Anterior cingulate cortex (tissue), 58 donors: Measurements from ENCODE around the gene LRCH2.
"Not testable (repeated sequence)": the region's sequence is repeated elsewhere in the genome, so short reads cannot be mapped to it uniquely, and the experiment has no call there.

ENCODE experiments used
- DNase-seq, 58 donors: peaks; one replicate each; lab custom pipeline; 2025; lab: John Stamatoyannopoulos, UW

The LRCH2 gene, protein sequence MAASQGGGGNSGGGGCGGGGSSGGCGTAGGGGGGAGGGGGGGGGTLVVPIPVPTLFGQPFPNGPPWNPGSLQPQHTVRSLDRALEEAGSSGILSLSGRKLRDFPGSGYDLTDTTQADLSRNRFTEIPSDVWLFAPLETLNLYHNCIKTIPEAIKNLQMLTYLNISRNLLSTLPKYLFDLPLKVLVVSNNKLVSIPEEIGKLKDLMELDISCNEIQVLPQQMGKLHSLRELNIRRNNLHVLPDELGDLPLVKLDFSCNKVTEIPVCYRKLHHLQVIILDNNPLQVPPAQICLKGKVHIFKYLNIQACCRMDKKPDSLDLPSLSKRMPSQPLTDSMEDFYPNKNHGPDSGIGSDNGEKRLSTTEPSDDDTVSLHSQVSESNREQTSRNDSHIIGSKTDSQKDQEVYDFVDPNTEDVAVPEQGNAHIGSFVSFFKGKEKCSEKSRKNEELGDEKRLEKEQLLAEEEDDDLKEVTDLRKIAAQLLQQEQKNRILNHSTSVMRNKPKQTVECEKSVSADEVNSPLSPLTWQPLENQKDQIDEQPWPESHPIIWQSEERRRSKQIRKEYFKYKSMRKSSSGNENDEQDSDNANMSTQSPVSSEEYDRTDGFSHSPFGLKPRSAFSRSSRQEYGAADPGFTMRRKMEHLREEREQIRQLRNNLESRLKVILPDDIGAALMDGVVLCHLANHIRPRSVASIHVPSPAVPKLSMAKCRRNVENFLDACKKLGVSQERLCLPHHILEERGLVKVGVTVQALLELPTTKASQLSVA

GRCh38 chrX:115233497-115234455, at the start of gene LRCH2:
Gene LRCH2 (minus strand): TSS chrX:115234096. CDS start chrX:115234041, 55 bp downstream.
- peak in 54 of 58 donors; percentile 1 to 61 (median 31) for DNase-seq

- no peak for DNase-seq
Measured at GRCh38 chrX:115269051-115269683, 35.3 kb upstream of the LRCH2 start.

DNA sequence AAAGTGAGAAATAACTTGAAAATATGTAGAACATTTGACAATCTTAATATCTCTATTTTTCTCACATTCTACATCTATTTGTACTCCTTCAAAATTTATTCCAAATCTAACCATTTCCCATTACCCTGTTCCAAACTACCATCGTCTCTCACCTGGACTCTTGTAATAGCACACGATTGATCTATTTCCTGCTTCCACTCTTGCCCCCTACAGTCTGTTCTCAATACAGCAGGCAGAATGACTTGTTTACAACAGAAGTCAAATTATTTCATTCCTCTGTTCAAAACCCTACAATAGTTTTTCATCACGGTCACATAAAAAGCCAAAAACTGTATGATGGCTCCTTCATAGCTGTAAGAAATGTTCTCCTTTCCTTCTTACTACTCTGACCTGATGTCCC, 34.5 kb upstream of the LRCH2 start:
- no peak for DNase-seq

- no peak for DNase-seq
Measured at GRCh38 chrX:115266300-115266699, 32.4 kb upstream of the LRCH2 start.

GRCh38 chrX:115264009-115264408, 30.1 kb upstream of the LRCH2 start:
- DNase-seq = no peak

- DNase-seq = no peak
Measured at GRCh38 chrX:115261148-115261547, 27.3 kb upstream of the LRCH2 start.

DNA sequence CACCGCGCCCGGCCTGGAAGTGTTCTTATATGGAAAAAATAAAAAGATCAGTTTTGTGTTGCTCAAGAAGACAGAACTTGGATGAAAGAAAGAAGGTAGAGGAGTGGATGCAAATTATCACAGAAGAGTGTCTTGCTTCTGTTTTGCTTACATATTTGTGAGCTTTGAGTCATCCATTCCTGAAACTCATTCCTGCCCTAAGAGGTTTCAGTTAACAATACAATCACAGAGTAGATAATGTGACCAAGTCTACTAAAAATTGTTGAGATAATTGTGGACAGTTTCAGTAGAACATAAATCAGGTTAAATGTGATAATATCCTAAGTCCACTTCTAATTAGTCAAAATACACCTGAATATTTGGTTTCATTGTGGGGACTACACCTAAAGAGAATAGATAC, 26.4 kb upstream of the LRCH2 start:
- DNase-seq = no peak

DNA sequence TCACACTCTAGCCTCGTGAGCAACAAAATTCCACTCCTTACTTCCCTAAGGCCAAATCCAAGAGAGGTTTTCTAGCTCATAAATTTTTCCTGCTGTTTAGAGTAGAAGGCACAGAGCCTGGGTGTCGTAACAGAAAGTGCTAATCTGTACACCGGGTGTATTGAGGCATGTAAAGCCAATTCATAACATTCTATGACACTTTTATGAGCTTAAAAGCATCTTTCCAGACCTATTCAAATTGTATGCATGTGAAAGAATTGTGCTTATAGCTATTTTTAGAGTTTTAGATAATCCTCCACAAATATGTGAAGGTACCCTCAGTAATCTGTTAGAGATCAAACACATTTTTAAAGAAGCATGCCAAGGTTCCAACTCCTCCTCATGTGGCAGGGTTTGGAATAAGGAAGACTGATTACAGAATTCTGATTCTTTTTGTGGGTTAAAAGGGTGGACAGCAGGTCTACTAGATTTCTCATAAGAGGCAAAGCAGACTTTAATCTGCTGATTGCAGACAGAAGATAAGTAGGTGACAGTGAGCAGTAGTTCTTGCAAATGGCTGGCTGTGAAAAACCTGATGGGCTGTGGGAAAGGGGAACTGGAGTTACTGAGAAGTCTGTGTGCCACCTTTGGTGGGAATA, 25.5 kb upstream of the LRCH2 start:
- DNase-seq = no peak

GRCh38 chrX:115257711-115258110, 23.8 kb upstream of the LRCH2 start:
- no peak for DNase-seq

- no peak for DNase-seq
Measured at GRCh38 chrX:115255003-115255402, 21.1 kb upstream of the LRCH2 start.

GRCh38 chrX:115251458-115252233, 17.8 kb upstream of the LRCH2 start:
- no peak for DNase-seq

DNA sequence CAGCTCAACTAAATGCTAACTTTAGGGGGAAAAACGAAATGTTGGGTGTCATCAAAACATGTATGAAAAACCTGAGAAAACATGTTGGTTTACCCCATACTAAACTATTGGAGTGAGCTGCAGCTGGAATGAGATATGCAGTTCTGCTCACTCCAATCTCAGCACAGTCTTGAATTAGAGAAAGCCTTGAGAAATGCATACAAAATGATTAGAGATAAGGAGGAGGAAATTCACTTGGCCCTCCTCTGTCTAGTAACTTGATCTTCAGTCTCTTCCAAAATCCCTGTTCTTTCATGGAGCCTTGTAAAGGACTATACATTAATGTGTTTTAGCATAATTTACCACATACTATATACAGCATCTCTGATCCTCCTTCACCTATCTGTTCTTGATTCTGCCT, 3.2 kb upstream of the LRCH2 start:
- no peak for DNase-seq

- no peak for DNase-seq
Measured at GRCh38 chrX:115236560-115236959, 2.7 kb upstream of the LRCH2 start.

GRCh38 chrX:115234461-115234860, 565 bp upstream of the LRCH2 start:
- DNase-seq = no peak

DNA sequence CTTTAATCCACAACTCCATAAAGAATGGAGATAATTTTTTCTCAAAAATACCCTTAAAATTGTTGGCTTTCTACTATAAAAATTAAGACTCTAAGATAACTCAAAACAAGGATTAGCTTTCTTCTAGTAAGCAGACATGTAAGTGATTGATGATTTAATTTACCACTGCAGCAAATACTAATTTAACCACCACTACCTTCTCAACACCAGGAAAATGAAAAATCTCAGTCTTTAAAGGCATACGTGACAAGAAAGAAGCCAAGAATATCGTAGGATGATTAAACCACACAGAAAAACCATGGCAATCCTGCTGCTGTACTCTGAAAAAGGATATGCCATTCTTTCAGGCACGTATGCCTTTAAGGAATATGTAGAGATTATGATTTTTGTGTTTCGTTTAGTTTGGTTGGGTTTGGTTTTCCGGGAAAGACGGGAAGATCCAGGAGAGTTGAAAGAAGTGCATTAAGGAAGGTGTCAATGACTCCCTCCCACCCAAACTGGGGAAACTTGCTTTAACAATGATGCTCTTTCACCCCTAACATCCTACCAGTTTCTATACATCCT, 881 bp downstream of the LRCH2 start:
- DNase-seq = no peak

DNA sequence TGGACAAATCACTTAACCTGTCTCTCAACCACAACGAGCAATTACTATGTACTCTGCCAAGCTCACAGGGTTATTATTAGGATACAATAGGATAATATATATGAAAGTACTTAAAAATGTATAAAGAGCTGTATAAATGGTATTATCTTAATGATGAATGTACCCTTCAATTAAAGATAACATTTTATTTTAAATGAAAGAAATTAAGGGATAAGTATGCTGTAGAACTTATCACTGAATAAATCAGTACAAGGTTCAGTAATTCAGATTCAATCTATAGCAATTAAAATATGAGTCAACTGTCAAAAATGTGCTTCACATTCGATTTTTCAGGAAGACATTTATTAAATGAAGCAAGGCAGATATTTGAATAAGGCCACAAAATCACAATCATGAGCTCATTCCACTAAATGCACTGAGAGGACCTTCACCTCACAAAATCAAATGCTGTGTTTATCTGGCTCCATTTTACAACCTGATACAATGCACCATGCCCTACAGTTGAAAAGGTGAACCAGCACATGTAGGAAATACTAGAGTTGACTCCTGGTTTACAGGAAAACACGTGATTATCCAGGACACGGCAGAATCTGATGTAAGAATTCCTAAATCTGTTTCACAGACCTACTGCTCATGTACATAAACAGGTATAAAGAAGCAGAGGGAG, 4.4 kb downstream of the LRCH2 start:
- DNase-seq = no peak

- DNase-seq = peak in 5 of 58 donors; percentile 0 to 19 (median 0)
Measured at GRCh38 chrX:115226929-115227328, 7.0 kb downstream of the LRCH2 start.

- not testable (repeated sequence) for DNase-seq
Measured at GRCh38 chrX:115217346-115217745, 16.6 kb downstream of the LRCH2 start.
